A549 (cell line): ENCODE results near the gene TMEM167A.

Experiments
- CTCF ChIP-seq: fragments of >200 bp; sonication (Bioruptor Twin); formaldehyde crosslinking; IDR thresholded peaks from 3 replicates; pipeline ENCODE4 v1.5.1; 2016
- NR3C1 ChIP-seq: fragments of >200 bp; sonication (Bioruptor Twin); formaldehyde crosslinking; IDR thresholded peaks from 3 replicates; pipeline ENCODE4 v1.6.1; 2017
- POLR2A ChIP-seq: IDR thresholded peaks from 2 replicates; pipeline ENCODE4 v1.6.1; 2012; ENCODE audit warnings: mild to moderate bottlenecking, low read length
- REST ChIP-seq: fragments of 200-600 bp; sonication (generic); IDR thresholded peaks from 2 replicates; pipeline ENCODE4 v1.6.1; 2016; ENCODE audit warnings: antibody characterized with exemption, mild to moderate bottlenecking, moderate library complexity
- ZC3H11A ChIP-seq: fragments of 450-650 bp; IDR thresholded peaks from 2 replicates; pipeline ENCODE4 v1.6.1; 2014; ENCODE audit warnings: antibody characterized with exemption, mild to moderate bottlenecking
- TF ChIP-seq, protein P1 (sequence below): fragments of 150-350 bp; IDR thresholded peaks from 2 replicates; pipeline ENCODE4 v1.6.1; 2014; ENCODE audit warnings: low read depth, mild to moderate bottlenecking, low read length

DNA sequence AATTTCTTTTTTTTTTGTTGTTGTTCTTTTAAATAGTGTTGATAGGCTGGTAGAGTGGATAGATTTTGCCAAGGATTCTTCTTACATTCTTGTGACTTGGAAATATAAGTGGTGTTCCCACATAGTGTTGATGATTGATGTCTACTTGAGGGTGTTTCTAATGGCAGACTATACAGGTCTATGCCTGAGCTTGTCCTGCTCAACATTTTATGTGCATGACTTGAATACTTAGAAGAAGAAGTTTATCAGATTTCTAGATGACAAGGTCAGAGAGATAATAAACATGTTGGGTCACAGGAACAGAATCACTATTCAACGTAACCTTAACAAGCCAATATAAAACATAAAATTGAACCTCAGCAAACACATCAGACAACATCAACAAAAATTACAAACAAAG lies 24.3 kb upstream of the TMEM167A start:
- no peak for TF ChIP-seq NR3C1
- TF ChIP-seq REST, result no peak
- TF ChIP-seq, protein P1, sequence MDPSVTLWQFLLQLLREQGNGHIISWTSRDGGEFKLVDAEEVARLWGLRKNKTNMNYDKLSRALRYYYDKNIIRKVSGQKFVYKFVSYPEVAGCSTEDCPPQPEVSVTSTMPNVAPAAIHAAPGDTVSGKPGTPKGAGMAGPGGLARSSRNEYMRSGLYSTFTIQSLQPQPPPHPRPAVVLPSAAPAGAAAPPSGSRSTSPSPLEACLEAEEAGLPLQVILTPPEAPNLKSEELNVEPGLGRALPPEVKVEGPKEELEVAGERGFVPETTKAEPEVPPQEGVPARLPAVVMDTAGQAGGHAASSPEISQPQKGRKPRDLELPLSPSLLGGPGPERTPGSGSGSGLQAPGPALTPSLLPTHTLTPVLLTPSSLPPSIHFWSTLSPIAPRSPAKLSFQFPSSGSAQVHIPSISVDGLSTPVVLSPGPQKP, result no peak
- TF ChIP-seq POLR2A, result no peak
- TF ChIP-seq CTCF, result no peak
- TF ChIP-seq ZC3H11A, result no peak
